T-cell (primary cell): ENCODE results near the gene SLC25A25. TPM values are rescaled to one million over a fixed set of nuclear protein-coding genes. Genes with fewer than 3 reads are reported as not detected.

ENCODE experiments used
- ATAC-seq, 4 experiments: fragments of 200-7000 bp in 3 of 4; fragments of 150-1000 bp in 1 of 4; cut with Tn5 transposase; replicated peaks in 1 of 4; 1 replicate in 3 of 4; 2 replicates in 1 of 4; pipeline ENCODE4 v1.10.0; 2021; ENCODE audit warnings: moderate library complexity in 3 of 4, mild to moderate bottlenecking in 2 of 4, moderate number of reproducible peaks in 1 of 4
- CTCF ChIA-PET, 2 donors: fragments of 300-600 bp; sonication (Branson Sonifier 250); formaldehyde crosslinking; loops; one replicate each; lab custom pipeline; 2022; ENCODE audit warnings: antibody characterized with exemption in 2 of 2; lab: Charles Lee
- POLR2A ChIA-PET, 2 donors: fragments of 300-600 bp; sonication (Branson Sonifier 250); formaldehyde crosslinking; loops; one replicate each; lab custom pipeline; 2022; ENCODE audit warnings: antibody characterized with exemption in 2 of 2; lab: Charles Lee
- DNase-seq, 35 experiments: peaks; one replicate each; pipeline versions ENCODE4 v3.0.0 to v3.0.0-alpha.2; 2013 to 2023
- H3K27ac ChIP-seq: one replicate; pipeline ENCODE4 v1.5.1; 2013; ENCODE audit warnings: low read length
- H3K27me3 ChIP-seq, 2 experiments: replicated peaks in 1 of 2; 1 replicate in 1 of 2; 2 replicates in 1 of 2; pipeline versions ENCODE4 v1.6.1 to v1.7.0; 2013; ENCODE audit warnings: low read length in 1 of 2, mixed read lengths in 1 of 2; ENCODE audit not compliant: control insufficient read depth in 2 of 2, insufficient read depth in 2 of 2; ENCODE audit errors: extremely low read depth in 1 of 2
- H3K36me3 ChIP-seq, 2 donors: 1 replicate in 1 of 2; 2 replicates in 1 of 2; pipeline versions ENCODE4 v1.6.1 to v1.7.0; 2013; ENCODE audit warnings: low read length in 1 of 2; ENCODE audit not compliant: control insufficient read depth in 2 of 2, insufficient read depth in 1 of 2; ENCODE audit errors: extremely low read depth in 1 of 2
- H3K4me1 ChIP-seq, 2 experiments: 1 replicate in 1 of 2; 2 replicates in 1 of 2; pipeline versions ENCODE4 v1.6.1 to v1.7.0; 2013; ENCODE audit warnings: low read length in 2 of 2, mixed read lengths in 1 of 2; ENCODE audit not compliant: insufficient read depth in 2 of 2, control insufficient read depth in 1 of 2; ENCODE audit errors: extremely low read depth in 1 of 2
- H3K4me3 ChIP-seq, 2 donors: 1 replicate in 1 of 2; 2 replicates in 1 of 2; pipeline versions ENCODE4 v1.5.1 to v1.7.0; 2013; ENCODE audit warnings: mild to moderate bottlenecking in 2 of 2, low read length in 1 of 2, moderate library complexity in 1 of 2; ENCODE audit not compliant: control insufficient read depth in 1 of 2; ENCODE audit errors: extremely low read depth in 1 of 2
- H3K9me3 ChIP-seq: 2 replicates; pipeline ENCODE4 v1.7.0; 2013
- H3K27ac Mint-ChIP-seq, 2 donors: one replicate each; pipeline ENCODE4 v1.8.0; 2020 to 2021; ENCODE audit warnings: mild to moderate bottlenecking in 2 of 2, mixed read lengths in 2 of 2
- H3K27me3 Mint-ChIP-seq, 2 donors: one replicate each; pipeline ENCODE4 v1.8.0; 2021 to 2022; ENCODE audit warnings: mixed read lengths in 2 of 2
- H3K36me3 Mint-ChIP-seq: one replicate; pipeline ENCODE4 v1.8.0; 2021; ENCODE audit warnings: mixed read lengths
- H3K4me1 Mint-ChIP-seq, 3 donors: one replicate each; pipeline ENCODE4 v1.8.0; 2020 to 2022; ENCODE audit warnings: mixed read lengths in 3 of 3, mild to moderate bottlenecking in 1 of 3
- H3K4me3 Mint-ChIP-seq, 3 donors: one replicate each; pipeline ENCODE4 v1.8.0; 2020 to 2022; ENCODE audit warnings: mild to moderate bottlenecking in 3 of 3, mixed read lengths in 3 of 3, moderate library complexity in 3 of 3
- H3K9me3 Mint-ChIP-seq, 3 donors: one replicate each; pipeline ENCODE4 v1.8.0; 2020 to 2022; ENCODE audit warnings: mixed read lengths in 3 of 3
- WGBS: methylation state at CpG from one replicate; pipeline ENCODE4 v1.1.5; 2013; ENCODE audit warnings: missing lambda C conversion rate; ENCODE audit not compliant: insufficient coverage; 5-methylcytosine and 5-hydroxymethylcytosine counted together
- total RNA-seq, 35 experiments: library from RNA in 6 of 35; stranded (reverse) in 6 of 35; fragments of 120-200 nt in 1 of 35; gene quantifications; one replicate each; pipeline versions ENCODE4 v1.2.1 to v1.2.4 and lab custom pipeline; 2013 to 2026

SLC25A25 gene
- total RNA-seq, 5 donors from 2014 or later (not counting 1 experiment from before 2014, with no cell fraction given), result 11.8 to 21.0 (median 17.3) TPM

- H3K36me3 Mint-ChIP-seq, result peaks cover 24% of the 10 kb centered on the region
- WGBS, result 85% methylated on average over 3 of the region's 16 CpGs
- DNase-seq (no peak), ATAC-seq (peak in 2 of 4 experiments; percentile 27 to 51)
- no peaks in the 10 kb centered on the region for H3K9me3 Mint-ChIP-seq
- Histone ChIP-seq H3K27ac (no peak overlapping the region), H3K36me3 (peaks cover 12 to 49% of the 10 kb centered on the region in 2 donors), H3K9me3 (no peaks in the 10 kb centered on the region), H3K4me1 (peaks cover 14 to 61% of the 10 kb centered on the region in 2 experiments), H3K4me3 (no peak overlapping the region), H3K27me3 (no peaks in the 10 kb centered on the region)
- peak overlapping the region; percentile 27 to 72 for H3K27ac Mint-ChIP-seq
- H3K4me3 Mint-ChIP-seq, result peak overlapping the region in 1 of 3 donors; percentile 49
- ChIA-PET CTCF (interaction anchor here (0.5 to 1.0 kb wide), 3 partner anchors 8 to 18 kb away, joined by 3 to 6 read pairs (median 3); no protein-coding TSS in a partner anchor), POLR2A (interaction anchor here in 1 of 2 donors (0.6 kb wide), 1 partner anchor 20 kb away, joined by 5 read pairs; no protein-coding TSS in a partner anchor)
- H3K4me1 Mint-ChIP-seq, result peaks cover 52 to 77% (median 76%) of the 10 kb centered on the region in 3 donors
- no peaks in the 10 kb centered on the region for H3K27me3 Mint-ChIP-seq
Measured at GRCh38 chr9:128099932-128100491, 32.0 kb downstream of the SLC25A25 start.

DNA sequence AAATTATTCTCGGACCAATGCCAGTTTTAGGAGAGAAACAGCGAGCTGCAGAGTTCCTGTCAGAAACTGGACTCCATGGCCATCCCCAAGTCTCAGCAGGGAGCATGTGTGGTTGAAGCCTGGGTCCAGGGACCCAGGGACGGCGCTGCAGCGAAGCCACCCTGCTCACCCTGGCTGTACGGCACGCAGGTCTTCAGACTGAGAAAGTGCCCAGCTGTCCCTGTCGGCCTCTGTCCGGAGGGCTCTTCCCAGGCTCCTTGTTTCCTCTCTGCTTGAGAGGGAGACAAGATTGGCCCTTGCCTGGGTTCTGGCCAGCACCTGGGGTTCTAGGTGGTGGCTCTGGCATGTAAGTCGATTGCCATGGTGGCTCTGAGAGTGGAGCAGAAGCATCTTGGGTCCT, 32.5 kb downstream of the SLC25A25 start:
- peaks cover 14 to 58% of the 10 kb centered on the region in 2 experiments for H3K4me1 ChIP-seq
- WGBS, result 98% methylated on average over 10 of the region's 10 CpGs

DNA sequence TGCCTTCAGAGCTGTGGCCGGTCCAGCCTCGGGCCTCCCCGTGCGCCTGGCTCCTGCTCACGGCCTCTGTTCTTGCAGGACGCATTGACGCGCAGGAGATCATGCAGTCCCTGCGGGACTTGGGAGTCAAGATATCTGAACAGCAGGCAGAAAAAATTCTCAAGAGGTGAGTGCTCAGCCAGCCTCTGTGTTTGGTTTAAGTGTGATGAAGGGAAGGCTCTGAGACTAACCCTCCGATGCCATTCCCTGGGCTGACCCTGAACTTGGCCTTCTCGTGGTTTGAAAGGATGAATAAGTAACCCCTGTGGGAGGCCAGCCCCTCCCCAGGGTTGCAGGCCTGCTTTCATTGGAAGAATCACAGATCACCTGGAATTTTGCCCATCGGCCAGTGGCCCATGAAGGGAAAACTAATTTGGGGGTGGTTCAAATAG, 33.2 kb downstream of the SLC25A25 start:
- ChIA-PET POLR2A (no interaction called here), CTCF (interaction anchor here in 1 of 2 donors (0.6 kb wide), 1 partner anchor 21 kb away, joined by 4 read pairs; no protein-coding TSS in a partner anchor)
- Mint-ChIP-seq H3K36me3 (peaks cover 24% of the 10 kb centered on the region), H3K27ac (peak overlapping the region in 1 of 2 donors; percentile 43), H3K27me3 (no peaks in the 10 kb centered on the region), H3K4me1 (peaks cover 47 to 72% (median 70%) of the 10 kb centered on the region in 3 donors), H3K9me3 (no peaks in the 10 kb centered on the region), H3K4me3 (no peak overlapping the region)
- no peaks in the 10 kb centered on the region for H3K27me3 ChIP-seq
- no peak overlapping the region for H3K4me3 ChIP-seq
- H3K36me3 ChIP-seq, result peaks cover 19 to 54% of the 10 kb centered on the region in 2 donors
- DNase-seq (no peak), ATAC-seq (no peak)
- H3K9me3 ChIP-seq, result no peaks in the 10 kb centered on the region
- no peak overlapping the region for H3K27ac ChIP-seq
- 97% methylated on average over 8 of the region's 12 CpGs for WGBS
- peaks cover 14 to 64% of the 10 kb centered on the region in 2 experiments for H3K4me1 ChIP-seq

More for the DNA sequence above, 32.5 kb downstream of the SLC25A25 start:
- Histone ChIP-seq H3K9me3 (no peaks in the 10 kb centered on the region), H3K36me3 (peaks cover 15 to 47% of the 10 kb centered on the region in 2 donors), H3K4me3 (no peak overlapping the region), H3K27me3 (no peaks in the 10 kb centered on the region), H3K27ac (no peak overlapping the region)
- Mint-ChIP-seq H3K4me1 (peaks cover 46 to 71% (median 70%) of the 10 kb centered on the region in 3 donors), H3K9me3 (no peaks in the 10 kb centered on the region), H3K4me3 (no peak overlapping the region), H3K27ac (peak overlapping the region; percentile 43 to 72), H3K27me3 (no peaks in the 10 kb centered on the region), H3K36me3 (peaks cover 24% of the 10 kb centered on the region)
- ATAC-seq (no peak), DNase-seq (no peak)
- ChIA-PET CTCF (interaction anchor here (0.5 to 1.0 kb wide), 2 partner anchors 9 to 13 kb away, joined by 3 to 6 read pairs; no protein-coding TSS in a partner anchor), POLR2A (interaction anchor here in 1 of 2 donors (0.6 kb wide), 1 partner anchor 21 kb away, joined by 5 read pairs; no protein-coding TSS in a partner anchor)

DNA sequence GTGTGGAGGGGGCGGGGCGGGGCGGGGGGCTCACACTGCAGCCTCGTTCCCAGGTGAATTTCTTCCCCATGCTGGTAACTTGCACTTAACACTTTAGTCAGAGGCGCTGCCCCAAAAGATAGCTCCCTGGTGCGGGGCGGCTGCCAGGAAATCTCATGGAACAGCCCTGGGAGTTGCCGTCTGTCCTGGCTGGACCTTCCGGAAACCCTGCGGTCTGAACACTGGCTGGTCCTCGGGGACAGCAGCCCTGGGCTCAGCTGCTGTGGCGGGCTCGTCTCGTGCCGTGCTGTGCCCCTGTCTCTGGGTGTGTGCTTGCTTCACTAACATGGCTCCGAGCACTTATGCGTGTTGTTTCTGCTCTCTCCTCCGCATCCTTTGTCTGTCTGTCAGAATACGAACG, 33.7 kb downstream of the SLC25A25 start:
- no peak for ATAC-seq
- Histone ChIP-seq H3K36me3 (peaks cover 20 to 58% of the 10 kb centered on the region in 2 donors), H3K4me1 (peaks cover 15 to 68% of the 10 kb centered on the region in 2 experiments), H3K27ac (no peak overlapping the region), H3K9me3 (no peaks in the 10 kb centered on the region), H3K27me3 (no peaks in the 10 kb centered on the region), H3K4me3 (no peak overlapping the region)
- Mint-ChIP-seq H3K4me3 (no peak overlapping the region), H3K36me3 (peaks cover 28% of the 10 kb centered on the region), H3K27me3 (no peaks in the 10 kb centered on the region), H3K4me1 (peaks cover 48 to 73% (median 71%) of the 10 kb centered on the region in 3 donors), H3K9me3 (no peaks in the 10 kb centered on the region), H3K27ac (peak overlapping the region in 1 of 2 donors; percentile 79)
- CTCF ChIA-PET, result no interaction called here
- 94% methylated on average over 17 of the region's 20 CpGs for WGBS
- POLR2A ChIA-PET, result no interaction called here
- no peak for DNase-seq

GRCh38 chr9:128102196-128102595, 34.2 kb downstream of the SLC25A25 start:
- H3K27me3 ChIP-seq, result no peaks in the 10 kb centered on the region
- H3K4me3 Mint-ChIP-seq, result no peak overlapping the region
- no peak for DNase-seq
- WGBS, result 88% methylated on average over 6 of the region's 13 CpGs
- H3K4me3 ChIP-seq, result no peak overlapping the region
- H3K27ac ChIP-seq, result no peak overlapping the region
- CTCF ChIA-PET, result no interaction called here
- peaks cover 28% of the 10 kb centered on the region for H3K36me3 Mint-ChIP-seq
- H3K4me1 ChIP-seq, result peaks cover 15 to 69% of the 10 kb centered on the region in 2 experiments
- peaks cover 50 to 69% (median 67%) of the 10 kb centered on the region in 3 donors for H3K4me1 Mint-ChIP-seq
- no peaks in the 10 kb centered on the region for H3K27me3 Mint-ChIP-seq
- POLR2A ChIA-PET, result no interaction called here
- no peaks in the 10 kb centered on the region for H3K9me3 ChIP-seq
- no peak for ATAC-seq
- peaks cover 25 to 63% of the 10 kb centered on the region in 2 donors for H3K36me3 ChIP-seq
- no peaks in the 10 kb centered on the region for H3K9me3 Mint-ChIP-seq
- H3K27ac Mint-ChIP-seq, result peak overlapping the region; percentile 79 to 87

- ChIA-PET POLR2A (no interaction called here), CTCF (interaction anchor here in 1 of 2 donors (0.6 kb wide), 1 partner anchor 126 kb away, joined by 4 read pairs; no protein-coding TSS in a partner anchor)
- H3K27ac ChIP-seq, result peak overlapping the region; percentile 22
- H3K9me3 ChIP-seq, result no peaks in the 10 kb centered on the region
- ATAC-seq, result peak in 3 of 4 experiments; percentile 16 to 25 (median 24)
- Mint-ChIP-seq H3K36me3 (peaks cover 33% of the 10 kb centered on the region), H3K9me3 (no peaks in the 10 kb centered on the region), H3K27ac (peak overlapping the region; percentile 79 to 87), H3K4me3 (peak overlapping the region in 1 of 3 donors; percentile 44), H3K4me1 (peaks cover 49 to 66% (median 61%) of the 10 kb centered on the region in 3 donors), H3K27me3 (no peaks in the 10 kb centered on the region)
- no peak overlapping the region for H3K4me3 ChIP-seq
- 80% methylated on average over 23 of the region's 23 CpGs for WGBS
- H3K27me3 ChIP-seq, result no peaks in the 10 kb centered on the region
- peak in 1 of 35 experiments; percentile 25 for DNase-seq
- peaks cover 32 to 72% of the 10 kb centered on the region in 2 donors for H3K36me3 ChIP-seq
- H3K4me1 ChIP-seq, result peaks cover 15 to 61% of the 10 kb centered on the region in 2 experiments
Measured at GRCh38 chr9:128102861-128103588, 35.0 kb downstream of the SLC25A25 start.
